HuH-7 (cell line): ENCODE measurements around the gene ST13.
A peak's percentile ranks its signal among the peaks of the same experiment; 100 is the strongest.
"Not testable (repeated sequence)": the region's sequence is repeated elsewhere in the genome, so short reads cannot be mapped to it uniquely, and the experiment has no call there.

Source experiments
- DNase-seq: peaks from one replicate; pipeline ENCODE4 v3.0.0; 2011; ENCODE audit warnings: low spot score

Gene ST13

DNA sequence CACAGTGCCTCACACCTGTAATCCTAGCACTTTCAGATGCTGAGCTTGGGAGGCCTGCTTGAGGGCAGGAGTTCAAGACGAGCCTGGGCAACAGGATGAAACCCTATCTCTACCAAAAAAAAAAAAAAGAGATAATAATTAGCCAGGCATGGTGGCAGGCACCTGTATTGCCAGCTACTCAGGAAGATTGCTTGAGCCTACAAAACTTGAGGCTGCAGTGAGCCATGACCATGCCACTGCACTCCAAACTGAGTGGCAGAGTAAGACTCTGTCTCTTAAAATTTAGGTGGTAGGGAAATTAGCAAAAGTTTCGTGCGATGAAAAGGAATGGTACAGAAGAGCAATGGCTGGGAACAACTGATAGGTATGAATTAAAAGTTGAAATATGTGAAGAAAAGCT lies 18.0 kb downstream of the ST13 start:
- no peak for DNase-seq

DNA sequence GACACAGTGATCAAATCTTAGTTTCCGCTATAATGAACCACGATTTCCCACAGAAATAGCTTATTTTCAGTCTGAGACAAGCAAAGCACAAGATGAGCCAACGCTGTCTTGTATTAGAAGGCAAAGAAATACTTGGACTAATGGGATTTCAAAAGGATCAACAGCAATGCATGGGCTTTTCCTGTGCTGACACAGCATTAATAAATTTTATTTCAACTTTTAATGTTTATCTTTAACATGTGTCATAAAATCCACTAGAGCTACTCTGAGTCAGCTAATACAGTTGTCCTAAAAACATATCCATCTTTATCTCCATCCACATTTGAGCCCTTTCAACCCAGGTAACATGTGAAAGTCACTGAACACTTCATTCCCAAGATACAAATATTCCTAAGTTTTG lies 21.8 kb downstream of the ST13 start:
- DNase-seq = no peak

DNA sequence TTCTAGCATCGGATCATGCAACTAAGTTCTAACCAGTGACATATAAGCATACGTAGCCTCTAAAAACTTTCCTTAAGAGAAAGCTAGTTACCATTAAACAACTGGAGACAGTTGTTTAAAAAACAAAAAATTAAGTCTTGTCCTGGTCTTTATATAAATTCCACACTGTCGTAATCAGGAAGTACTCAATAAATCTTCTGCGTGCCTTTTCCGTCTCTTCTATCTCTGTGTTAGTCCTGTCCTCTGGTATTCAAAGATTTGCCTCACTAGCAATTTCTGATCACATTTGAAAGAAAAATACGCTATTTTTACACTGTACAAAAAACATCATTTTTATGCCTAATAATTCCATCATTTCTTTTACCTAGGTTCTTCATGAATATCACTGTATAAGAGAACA lies 27.3 kb downstream of the ST13 start:
- DNase-seq = no peak

DNA sequence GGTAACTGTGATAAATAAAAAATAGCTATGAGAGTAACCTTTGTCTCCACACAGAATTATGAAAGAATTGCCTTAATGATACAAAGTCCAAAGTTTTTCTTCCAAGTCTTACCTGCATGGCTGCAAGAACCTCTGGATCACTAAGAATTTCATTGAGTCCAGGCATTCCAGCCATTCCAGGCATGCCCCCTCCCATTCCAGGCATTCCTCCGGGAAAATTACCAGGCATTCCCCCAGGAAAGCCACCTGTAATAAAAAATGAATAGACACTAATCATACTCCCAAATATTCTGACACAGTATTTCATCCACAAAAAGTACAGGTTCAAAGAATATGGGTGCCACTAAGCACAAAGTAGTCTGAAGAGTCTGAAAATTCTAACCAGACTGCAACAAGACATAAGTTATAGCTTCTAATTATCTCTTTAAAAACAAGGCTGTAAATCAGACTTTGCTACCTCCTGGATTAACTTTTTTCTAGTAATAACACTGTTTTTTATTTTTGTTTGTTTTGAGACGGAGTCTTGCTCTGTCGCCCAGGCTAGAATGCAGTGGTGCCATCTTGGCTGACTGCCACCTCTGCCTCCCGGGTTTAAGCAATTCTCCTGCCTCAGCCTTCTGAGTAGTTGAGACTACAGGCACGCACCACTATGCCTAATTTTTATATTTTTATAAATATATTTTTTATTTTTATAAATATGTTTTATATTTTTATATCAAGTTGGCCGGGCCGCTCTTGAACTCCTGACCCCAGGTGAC lies 29.3 kb downstream of the ST13 start:
- DNase-seq = no peak

DNA sequence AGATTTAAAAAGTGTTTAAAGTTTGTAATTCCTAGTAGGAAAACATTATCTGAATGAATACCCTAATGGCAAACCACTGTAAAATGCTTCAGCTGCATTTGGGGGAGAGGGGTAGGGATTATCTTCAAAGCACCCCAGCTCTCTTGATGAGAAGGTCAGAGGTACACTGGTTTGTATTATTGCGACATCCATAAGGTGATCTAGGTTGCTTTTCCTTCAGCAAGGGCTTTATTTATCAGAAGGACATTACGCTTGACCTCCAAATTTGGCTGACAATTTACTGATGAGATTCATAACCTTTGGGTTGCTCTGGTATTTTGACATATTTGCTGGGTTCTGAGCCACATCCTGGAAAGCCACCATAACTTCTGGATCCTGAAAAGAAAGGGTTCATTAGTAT lies 30.1 kb downstream of the ST13 start:
- DNase-seq = not testable (repeated sequence)

DNA sequence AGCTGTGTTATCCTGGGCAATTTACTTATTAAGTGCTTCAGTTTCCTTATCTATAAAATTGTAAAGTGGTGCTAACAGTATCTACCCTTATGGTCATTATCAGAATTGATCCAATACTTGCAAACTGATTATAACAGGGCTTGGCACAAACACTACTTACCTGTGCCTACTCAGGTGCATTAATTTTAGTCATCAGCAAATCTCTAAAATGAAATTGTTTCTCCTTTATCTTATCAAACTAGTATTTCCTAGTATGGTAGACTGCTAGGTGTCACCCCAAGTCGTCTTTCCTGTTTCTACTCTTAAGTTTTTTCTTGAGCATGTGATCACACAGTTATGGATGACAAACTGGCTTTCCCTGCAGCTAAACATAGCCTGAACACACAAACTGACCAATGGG lies 33.0 kb downstream of the ST13 start:
- DNase-seq = no peak

DNA sequence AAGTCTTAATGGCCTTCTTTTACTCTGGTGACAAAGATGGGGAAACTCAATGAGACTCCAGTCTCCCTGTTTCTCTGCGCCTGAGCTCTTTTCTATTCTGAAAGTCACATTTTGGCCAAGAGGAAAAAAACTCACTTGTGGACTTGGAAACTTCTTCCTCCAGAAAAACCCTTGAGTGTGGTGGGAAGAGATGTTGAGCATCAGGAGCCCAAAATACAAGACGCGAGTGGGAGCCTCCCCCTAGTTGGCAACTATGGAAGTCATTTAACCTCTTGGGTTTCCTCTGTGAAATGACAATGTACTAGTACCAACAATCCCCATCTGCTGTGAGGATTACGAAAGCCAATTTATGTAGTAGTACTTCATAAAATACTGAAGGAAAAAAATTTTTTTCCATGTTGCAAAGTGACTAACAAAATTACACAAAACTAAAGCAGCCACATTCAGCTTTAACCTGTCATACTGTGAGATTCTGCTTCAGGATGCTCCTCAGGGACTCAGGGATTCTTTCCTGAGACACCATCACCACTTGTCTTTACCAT lies 36.8 kb downstream of the ST13 start:
- DNase-seq = no peak

DNA sequence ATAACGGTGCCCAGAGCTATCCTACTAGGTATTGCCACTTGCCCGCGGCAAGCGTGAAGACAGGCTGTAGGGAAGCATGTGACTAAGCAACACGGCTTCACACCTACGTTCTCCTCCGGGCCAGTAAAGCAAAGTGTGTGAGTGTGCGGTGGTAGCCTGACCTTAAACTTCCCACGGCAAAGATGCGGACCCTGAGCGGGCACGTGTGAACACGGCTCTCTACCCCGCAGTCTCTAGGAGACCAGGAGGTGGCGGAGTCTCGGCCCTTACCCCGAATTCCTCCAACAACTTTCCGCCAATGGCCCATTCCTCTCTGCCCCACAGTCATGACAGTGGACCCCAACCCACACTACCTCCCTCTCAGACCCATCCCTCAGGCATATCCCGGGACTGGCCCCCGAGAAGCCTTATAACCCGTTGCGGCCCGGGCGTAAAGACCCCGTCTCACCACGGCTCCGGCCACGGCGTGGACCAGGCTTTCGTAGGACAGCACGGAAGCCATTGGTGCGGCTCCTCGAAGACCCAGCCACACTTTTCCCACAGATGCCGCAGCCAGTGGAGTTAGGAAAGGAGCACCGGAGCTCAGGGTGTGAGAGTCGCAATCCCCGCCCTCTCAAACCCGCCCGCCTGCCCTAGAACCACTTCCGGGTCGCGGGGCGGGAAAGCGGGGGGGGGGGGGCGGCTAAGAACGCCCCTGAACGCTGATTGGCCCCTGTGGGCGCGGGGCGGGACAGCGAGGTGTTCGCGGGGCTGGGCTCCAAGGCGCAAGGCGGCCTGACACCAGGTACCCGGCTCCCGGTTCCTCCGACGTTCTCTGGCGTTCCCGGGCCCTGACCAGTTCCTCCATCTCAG lies 37.5 kb downstream of the ST13 start, which contains the start of gene SLC25A17:
Gene SLC25A17 (minus strand): TSS at position 600 of the 852 bp plus-strand sequence. CDS start 98 bp downstream, at position 502.
- DNase-seq = peak; percentile 91

DNA sequence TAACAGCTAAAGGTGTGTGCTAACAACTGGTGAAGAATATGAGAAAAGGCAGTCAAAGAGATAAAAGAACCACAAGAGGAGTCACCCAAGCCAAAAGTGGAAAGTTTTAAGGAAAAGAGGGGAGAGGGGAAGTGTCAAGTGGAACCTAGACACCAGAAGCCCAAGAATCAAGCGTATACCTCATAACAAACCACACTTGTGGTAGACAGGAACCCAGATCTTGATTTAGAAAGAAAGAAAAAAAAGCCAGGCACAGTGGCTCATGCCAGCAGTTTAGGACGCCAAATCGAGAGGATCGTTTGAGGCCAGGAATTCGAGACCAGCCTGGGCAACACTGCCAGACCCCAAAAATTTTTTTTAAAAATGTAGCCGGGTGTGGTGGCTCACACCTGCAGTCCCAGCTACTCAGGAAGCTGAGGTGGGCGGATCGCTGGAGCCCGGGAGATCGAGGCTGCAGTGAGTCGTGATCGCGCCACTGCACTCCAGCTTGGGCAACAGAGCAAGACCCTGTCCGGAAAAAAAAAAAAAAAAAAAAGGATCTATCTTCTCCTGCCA lies 38.2 kb downstream of the ST13 start:
- DNase-seq = no peak

DNA sequence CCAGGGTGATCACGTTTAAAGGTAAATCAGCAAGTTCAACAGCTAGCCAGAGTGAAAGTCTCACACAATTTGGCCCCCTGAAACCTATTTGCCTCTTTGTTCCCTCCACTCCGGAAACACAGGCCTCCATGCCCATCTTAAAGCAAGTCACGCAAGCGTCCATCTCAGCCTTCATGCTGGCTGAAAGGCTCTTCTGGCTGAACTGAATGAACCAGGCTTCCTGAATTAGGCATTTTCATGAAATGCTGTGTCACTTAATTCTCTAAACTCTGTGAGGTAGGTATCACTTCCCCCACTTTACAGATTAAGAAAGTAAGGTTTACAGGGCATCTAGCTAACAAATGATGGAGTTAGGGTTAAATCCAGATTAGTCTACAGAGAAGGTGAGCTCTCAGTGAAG lies 38.7 kb downstream of the ST13 start:
- DNase-seq = no peak

DNA sequence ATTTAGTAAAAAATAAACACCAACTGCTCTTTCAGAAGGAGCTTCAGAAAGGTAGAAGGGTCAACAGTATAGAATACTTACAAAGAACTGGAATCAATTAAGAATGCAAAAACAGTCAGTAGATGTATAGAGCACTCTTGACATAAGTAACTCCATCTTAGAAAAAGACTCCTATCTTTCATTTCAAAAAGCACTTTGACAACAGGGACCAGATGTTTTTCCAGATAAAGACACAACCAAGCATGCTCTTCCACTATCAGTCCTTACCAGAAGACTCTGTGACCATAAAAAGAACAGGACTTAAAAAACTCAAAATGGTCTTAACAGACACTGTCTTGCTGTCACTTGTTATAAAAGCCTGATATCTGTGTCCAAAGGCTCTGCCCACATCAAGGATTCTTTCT lies 42.5 kb downstream of the ST13 start:
- no peak for DNase-seq

DNA sequence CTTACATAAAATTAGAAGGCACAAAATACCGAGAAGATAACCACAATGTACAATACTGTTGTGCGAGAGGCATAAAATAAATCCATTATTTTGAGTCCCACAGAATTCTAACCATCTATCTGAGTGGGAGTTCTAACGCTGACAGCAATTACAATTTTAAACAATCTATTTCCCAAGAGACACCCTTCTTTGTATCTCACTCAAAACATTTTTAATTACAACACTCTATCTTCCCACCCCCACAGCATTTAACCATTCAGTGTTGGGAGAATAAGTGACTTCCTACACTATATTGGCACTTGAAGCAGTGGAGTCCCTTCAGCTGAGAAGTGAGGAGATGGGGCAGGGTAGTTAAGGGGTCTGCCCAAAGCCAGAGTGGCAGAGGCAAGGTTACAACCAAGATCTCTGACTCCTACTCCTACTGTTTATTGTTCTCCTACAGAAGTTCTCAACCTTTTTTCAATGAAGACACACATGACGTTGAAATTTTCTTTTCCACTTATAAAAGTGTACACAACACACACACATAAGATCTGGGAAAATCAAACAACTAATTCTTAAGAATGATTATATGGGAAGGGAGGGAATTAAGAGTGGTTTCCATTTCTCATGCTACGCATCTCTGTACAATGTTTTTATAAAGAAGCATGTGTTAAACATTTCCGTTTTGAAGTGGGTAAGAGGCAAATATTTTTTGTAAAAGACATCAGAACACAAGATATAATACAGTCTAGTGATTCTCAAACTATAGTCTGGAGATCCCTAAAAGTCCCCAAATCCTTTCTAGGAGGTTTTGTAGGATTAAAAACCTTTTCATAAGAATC lies 48.2 kb downstream of the ST13 start:
- DNase-seq = no peak

DNA sequence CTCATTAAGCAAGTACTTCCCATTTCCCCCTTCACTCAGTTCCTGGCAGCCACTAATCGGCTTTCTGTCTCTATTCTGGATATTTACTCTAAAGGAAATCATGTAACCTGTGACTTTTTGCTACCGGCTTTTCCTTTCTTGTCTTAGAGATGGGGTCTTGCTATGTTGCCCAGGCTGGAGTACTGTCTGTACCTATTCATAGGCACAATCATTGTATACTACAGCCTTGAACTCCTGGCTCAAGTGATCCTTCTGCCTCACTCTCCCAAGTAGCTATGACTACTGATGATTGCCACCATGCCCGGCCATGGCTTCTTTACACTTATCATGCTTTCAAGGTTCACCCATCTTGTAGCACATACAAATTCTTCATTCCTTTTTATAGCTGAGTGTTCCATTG lies 49.7 kb downstream of the ST13 start:
- no peak for DNase-seq

DNA sequence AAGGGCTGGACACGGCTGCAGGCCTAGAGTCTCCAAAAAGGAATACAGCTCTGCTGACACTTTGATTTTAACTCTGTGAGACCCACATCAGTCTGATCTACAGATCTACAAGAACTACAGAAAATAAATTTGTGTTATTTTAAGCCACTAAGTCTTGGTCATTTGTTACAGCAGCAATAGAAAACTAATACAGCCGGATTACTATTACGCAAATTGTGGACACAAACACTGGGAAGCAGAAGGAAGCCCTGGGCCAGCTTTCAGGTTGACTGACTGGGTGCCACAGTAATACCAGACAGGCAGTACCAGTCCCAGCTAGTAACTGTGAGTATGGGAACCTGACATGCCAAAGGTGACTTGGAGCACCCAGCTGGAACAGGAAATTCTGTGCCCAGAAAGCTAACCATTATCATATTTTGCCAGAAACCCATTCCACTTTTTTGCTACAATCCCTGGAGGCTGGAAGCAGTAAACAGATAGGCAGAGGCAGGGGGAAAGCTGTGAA lies 50.7 kb downstream of the ST13 start:
- no peak for DNase-seq

DNA sequence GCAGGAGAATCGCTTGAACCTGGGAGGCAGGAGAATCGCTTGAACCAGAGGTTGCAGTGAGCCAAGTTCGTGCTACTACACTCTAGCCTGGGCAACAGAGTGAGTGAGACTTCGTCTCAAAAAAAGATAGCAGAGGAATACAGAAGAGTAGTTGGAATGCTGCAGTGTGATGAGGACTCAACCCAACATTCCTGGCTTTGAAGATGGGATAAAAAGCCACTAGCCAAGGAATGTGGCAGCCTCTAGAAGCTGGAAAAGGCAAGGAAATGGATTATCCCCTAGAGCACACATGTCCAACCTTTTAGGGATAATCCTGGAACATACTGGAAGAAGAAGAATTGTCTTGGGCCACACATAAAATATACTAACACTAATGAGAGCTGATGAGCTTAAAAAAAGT lies 51.2 kb downstream of the ST13 start:
- DNase-seq = no peak

DNA sequence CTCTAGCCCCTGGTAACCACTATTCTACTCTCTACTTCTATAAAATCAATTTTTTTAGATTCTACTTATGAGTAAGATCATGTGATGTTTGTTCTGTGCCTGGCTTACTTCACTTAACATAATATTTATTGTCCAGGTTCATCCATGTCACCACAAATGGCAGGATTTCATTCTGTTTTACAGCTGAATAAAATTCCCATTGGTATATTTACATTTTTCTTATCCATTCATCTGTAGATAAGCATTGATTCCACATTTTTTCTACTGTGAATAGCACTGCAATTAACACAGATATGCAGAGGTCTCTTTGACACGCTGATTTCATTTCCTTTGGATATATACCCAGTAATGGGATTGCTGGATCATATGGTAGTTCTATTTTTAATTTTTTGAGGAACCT lies 53.1 kb downstream of the ST13 start:
- no peak for DNase-seq

DNA sequence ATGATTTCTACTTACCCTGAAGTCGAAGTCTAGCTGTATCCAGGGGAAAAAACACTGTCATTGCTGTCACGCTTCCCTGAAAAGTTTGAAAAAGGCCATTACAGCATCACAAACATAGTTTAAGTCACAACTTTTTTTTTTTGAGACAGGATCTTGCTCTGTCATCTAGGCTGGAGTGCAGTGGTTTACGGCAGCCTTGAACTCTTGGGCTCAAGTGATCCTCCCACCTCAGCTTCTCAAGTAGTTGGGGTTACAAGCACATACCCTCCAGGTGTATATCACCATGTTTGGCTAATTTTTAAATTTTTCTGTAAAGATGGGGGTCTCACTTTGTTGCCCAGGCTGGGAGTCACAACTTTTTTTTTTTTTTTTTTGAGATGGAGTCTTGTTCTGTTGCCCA lies 57.4 kb downstream of the ST13 start:
- DNase-seq = no peak

DNA sequence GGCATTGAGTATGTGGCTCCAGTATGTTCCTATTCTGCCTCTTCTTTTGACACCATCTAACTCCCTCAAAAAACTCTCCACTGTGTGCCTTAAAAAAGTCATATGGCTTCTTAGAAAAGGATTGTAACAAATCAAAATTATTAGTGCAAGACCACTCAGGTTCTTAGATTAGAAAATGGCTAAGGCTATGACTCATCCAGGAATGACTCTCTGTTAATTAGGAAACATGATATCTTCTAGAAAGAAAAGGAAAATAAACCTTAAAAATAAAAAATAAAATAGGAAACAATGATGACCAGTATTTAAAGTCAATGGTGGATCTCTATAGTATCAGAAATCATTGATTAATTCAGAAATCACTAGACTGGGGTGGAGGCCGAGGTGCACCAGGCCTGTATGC lies 59.0 kb downstream of the ST13 start:
- DNase-seq = no peak

DNA sequence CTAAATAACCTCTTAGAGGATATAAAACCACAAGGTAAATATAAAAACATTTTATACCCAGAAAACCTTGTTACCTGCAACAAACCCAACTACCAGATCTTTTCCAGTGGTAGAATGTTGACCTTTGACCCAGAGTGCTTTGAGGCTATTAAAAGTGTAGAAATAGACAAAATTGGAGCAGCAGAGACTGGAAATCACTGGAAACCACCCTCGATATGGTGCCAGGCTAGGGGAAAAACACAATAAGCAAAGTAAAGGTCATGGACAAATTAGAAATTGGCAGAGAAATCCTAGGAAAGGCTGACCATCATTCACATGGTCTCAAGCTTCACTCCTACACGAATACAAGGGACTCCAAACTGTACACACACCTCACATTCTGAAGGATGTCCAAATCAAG lies 64.0 kb downstream of the ST13 start:
- no peak for DNase-seq

DNA sequence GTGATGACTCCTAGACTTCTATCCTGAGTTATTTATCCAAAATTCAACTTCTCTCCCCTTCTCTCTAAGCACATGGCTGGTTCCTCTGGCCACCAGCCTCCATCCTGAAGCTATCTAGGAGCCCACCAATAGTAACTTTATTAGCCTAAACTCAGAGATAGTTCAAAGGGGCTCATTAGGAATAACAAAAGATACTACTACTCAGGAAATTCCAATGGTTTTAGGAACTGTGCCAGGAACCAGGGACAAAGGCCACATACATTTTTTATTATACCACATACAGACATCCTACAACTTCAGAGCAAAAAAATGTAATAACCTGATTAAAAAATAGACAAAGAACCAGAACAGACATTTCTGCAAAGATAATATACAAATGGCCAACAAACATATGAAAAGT lies 65.2 kb downstream of the ST13 start:
- DNase-seq = no peak

DNA sequence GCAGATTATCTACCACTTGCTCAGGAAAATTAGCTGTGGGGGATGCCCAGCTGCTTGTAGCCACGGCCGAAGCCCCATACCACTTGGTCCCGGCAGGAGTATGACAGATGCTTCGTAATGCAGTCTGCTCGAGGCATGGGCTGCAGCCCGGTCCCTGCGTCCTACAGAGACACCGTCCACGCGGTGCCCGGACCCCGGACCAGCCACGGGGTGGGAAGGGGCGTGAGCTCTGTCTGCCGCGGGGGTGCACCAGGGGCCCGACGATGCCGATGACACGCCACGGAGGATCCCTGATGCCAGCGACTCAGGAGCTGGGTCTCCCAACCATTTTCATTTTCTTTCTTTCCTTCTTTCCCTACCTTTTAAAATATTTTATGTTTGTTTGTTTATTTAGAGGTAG lies 67.3 kb downstream of the ST13 start:
- no peak for DNase-seq

DNA sequence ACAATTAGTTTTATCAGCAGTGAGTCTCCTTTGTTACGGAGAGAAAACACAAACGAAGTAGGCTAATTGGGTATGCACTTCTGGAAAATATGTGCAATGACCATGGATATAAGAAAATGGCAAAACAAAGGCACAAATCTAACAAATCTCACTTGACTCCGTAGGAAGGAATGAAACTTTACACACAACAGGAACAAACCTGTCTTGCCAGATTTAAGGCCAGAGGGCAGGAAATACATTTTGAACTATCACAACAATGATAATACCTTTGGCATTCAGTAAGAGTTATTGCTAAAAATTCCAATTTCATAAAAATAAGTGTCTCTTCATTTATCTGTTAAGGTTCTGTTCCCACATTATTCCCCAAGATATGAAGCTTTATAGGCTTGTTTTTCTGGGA lies 73.9 kb downstream of the ST13 start:
- no peak for DNase-seq
